HG03442 (cell line): ENCODE measurements around the gene PDE11A.
A peak's percentile ranks its signal among the peaks of the same experiment; 100 is the strongest.

Experiments used
- ATAC-seq: cut with Tn5 transposase; IDR thresholded peaks from one replicate; pipeline ENCODE4 v1.9.1; 2021; ENCODE audit warnings: mild to moderate bottlenecking, moderate library complexity; ENCODE audit not compliant: unreplicated experiment

Gene PDE11A

DNA sequence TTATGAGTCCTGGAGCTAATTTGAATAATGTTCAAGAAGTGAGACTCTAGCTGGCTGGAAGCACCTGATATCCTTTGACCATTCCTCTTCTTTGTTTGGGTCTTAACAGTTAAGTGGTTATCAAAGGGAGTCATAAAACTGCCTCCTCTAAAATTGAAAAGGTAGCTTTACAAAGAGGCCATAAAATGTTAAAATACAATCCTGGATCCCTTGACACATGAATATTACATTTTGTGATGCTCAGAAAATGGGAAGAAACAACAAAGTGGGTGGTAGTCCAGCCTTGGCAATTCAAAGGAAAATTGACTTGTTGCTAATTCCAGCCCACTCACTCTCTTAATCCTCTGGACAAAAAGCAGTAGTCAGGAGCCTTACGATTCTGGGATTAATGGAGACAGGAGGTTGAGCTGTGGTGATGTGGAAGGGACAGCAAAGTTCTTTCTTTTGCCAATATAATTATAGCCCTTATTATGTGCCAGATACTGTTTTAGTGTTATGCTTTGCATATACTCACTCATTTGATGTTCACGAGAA, 339.2 kb downstream of the PDE11A start:
- no peak for ATAC-seq

DNA sequence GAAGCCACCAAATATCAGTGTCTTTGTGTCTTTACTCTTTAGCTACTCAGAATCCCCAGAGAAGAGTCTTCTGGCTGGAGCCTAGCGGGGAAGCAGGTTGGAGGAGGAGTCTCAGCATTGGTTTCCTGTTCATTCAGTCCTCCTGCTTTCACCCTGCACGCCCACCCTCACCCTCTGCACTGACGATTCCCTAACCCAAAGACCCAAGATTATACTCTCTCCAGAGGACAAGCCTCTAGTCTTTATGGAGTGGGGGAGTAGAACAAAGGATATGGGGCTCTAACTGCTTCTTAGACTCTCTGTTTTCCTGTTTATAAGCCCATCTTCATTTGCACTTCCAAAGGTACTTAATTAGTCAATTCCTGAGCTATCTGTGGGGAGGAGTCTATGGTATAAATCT, 341.2 kb downstream of the PDE11A start:
- no peak for ATAC-seq

DNA sequence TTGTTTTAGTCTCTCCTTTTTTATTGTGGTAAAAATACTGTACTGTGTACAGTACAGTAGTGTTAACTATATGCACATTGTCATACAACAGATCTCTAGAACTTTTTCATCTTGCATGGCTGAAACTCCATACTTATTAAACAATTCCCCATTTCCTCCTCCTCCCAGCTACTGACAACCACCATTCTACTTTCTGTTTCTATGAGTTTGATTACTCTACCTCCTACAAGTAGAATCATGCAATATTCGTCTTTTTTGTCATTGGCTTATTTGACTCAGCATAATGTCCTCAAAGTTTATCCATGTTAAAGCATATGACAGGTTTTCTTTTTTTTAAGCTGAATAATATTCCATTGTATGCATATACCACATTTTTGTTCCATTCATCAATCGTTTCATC, 341.8 kb downstream of the PDE11A start:
- ATAC-seq: no peak

DNA sequence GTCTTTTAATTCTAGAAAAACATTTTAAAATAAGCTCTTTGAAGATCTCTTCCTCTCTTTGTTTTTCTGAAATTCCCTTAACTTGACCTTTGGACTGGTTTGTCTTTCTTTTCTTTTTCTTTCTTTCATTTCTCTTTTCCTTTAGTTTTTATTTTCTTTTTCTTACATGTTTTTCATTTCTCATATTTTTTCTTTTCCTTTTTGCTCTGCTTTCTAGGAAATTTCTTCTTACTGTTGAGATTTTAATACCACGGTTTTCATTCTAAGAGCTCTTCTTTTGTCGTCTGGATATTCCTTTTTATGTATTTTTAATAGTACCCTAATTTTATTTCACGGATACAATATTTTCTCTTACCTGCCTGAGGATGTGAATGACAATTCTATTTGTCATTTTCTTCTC, 342.2 kb downstream of the PDE11A start:
- ATAC-seq: no peak

DNA sequence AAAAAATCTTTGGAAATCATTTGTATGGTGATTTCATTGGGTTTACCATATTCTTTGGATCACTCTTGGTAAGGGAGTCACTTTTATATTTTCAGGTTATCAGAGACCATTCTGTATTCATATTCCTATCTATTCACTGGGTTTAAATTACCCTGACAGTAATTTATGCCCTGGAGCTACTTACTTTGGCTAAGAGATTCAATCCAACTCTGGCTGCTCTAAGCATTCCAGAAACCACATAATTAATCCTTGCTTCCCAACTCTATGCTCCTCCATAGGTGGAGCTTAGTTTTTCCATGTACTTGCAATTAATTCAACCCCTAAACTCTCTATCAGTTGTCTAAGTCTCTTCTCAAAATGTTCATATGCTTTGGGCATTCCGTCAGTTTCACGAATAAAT, 343.7 kb downstream of the PDE11A start:
- no peak for ATAC-seq

DNA sequence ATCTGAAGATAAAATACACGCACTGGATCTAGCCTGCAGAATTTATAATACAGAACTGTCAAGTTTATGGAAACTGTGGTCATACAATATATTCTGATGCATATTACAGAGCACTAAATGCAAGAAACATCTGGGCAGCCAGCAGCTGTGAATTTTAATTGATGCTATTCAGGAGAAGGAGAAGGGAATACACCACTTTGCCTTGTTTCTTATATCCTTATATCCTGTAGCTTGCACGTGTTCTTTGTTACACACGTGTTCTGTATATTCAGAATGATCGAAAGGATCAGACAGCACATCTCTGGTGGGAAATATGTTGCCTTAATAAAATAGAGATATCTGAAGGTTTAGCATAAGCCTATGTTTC, 344.2 kb downstream of the PDE11A start:
- no peak for ATAC-seq

DNA sequence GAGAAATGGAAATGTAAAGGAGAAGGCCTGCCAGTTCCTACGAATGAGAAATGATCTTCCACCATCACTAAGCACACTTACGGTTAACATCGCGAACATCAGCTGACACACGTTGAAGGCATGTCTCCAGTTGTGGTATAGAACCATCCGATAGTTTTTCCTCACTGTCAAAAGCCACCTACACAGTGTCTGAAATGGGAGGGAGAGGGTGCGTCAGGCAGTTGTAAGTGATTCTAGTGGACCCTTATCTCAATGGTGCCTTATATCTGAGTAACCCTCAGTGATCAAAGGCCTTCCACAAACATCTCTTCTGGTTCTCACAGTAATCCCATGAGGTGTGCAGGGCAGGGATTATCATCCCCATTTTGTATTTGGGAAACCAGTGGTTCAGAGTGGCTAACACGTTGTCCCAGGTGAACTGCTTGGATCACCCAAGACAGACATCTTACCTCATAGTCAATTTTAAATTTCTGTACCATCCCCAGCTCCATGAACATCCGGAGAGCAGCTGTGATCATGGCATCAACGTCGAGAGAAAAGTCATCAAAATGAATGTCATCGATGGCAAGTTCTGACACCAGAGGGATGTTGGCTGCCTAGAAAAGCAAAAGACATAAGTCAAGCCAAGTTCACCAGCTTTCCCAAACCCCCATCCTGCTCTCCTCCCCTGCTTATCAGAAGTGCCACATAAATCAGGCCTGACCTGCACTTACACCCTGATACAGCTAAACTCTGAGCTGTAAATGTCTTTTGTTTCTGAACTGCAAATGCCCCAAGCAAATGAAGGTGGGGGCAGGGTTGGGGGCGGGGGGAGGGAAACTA, 344.8 kb downstream of the PDE11A start:
- no peak for ATAC-seq

DNA sequence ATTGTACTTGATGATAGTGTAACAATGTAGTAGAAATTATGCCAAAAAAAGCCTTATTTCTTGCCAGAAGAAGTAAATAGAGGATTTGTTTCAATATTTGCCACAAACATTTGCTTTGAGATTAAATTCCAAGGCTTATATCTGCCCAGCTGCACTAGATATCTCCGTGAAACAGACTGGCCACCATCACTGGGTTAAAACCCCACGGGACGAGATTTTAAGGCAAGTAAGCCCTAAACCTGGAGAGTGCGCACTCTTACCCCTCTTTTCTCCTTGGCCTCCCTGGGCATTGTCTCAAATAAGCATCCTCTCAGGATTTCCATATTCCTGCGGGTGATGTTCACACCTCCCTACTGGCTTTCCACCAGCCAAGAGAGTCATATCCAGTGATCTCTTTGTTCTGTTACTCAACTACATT, 345.6 kb downstream of the PDE11A start:
- no peak for ATAC-seq

DNA sequence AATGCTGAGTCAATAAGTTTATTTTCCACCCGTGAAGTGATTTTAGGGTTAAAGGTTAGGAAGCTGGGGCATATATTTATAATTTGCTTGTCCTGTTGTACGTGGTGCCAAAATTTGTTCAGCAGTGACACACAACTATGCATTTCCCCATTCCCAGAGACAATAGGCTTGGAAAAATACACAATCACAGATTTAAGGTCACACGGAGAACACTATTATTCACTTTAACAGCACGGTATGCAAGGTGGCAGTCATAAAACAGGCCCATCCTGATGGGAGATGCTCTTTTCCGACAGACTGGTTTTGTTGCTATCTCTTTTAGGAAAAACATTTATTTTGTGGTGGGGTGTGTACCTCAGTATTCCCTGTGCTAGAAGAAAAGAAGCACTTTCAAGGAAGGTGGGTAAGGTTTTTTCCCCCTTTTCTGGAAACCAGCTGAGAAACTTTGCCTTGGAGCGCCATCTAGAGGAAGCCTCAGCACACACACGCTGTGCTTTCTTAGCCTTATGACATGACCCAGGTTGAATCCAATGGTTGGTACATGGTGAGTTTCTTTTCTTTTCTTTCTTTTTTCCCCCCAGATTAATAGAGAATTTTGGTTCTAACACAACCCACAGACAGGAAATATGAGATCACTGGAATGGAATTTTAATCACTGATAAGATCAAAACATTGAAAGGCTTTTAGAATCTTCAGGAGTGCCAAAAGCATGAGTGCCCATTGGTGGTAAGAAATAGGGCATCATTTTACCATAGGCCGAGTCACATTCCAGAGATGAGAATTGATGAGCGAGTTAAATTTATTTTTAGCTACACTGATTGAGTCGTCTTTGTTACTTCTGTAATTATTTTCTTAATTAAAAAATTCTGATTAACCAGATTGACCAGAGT, 347.9 kb downstream of the PDE11A start:
- peak; percentile 53 for ATAC-seq

DNA sequence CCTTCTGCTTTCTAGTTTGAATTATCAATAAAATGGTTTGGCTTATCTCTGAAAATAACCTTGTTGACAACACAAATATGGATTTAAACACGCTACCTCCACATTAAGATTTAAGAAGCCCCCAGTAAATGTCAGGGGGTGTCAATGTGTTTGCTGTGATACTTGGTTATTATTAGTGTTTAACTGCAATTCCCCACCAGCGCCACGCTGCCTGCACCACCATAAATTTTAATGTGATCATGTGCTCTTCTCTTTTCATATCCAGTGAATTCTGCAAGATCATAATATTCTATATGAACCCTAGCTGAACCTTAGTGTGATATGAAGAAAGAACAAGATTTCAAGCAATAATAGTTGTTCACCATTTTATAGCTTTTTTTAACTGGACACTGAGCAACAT, 349.3 kb downstream of the PDE11A start:
- ATAC-seq: no peak

DNA sequence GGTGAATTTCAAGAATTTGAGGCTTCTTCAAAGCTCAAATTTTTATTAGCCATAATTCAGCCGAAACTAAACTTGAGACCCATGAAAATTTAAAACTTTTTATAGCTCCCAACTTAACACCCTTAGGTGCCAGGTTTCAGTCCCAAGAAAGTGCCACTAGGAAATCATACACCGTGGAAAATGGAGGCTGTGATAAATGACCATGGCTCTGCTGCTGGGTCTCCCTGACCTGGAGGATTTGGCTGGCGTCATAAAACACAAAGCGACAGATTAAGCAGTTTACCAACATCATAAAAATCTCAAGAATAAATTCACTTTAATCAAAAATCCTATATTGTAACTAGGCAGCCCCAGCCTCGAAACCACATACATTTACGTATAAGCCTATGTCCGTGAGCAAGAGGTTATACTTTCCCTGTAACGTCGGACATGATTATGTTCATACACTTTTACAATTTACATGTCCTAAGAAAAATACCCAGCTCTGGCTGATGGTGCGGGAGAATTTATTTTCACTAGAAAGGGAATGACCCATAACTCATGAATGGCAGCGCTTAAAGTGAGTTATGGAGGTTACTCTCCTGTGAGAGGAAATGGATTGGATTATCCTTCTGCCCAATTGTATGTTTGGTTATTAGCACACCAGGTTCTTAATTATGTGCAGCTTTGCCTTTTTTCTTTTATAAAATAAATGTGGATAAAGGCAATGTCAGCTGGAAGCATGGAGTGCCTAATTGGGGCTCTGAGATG, 350.6 kb downstream of the PDE11A start:
- no peak for ATAC-seq

DNA sequence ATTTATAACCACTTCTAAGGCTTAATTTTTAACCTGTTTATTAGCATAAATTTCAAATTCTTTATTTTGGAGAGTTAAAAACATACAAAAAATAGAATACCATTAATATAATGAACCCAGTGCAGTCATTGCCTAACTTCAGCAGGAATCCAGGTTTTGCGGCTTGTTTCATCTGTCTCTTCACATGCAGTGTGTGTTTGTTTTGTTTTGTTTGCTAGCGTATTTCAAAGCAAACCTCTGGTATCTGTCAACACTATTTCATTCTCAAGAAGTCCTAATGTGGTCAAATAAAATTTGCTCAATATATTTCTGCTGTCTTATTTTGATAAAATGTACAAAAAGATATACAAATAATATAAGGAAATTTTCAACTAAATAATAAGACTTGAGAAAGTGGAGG, 351.5 kb downstream of the PDE11A start:
- no peak for ATAC-seq

DNA sequence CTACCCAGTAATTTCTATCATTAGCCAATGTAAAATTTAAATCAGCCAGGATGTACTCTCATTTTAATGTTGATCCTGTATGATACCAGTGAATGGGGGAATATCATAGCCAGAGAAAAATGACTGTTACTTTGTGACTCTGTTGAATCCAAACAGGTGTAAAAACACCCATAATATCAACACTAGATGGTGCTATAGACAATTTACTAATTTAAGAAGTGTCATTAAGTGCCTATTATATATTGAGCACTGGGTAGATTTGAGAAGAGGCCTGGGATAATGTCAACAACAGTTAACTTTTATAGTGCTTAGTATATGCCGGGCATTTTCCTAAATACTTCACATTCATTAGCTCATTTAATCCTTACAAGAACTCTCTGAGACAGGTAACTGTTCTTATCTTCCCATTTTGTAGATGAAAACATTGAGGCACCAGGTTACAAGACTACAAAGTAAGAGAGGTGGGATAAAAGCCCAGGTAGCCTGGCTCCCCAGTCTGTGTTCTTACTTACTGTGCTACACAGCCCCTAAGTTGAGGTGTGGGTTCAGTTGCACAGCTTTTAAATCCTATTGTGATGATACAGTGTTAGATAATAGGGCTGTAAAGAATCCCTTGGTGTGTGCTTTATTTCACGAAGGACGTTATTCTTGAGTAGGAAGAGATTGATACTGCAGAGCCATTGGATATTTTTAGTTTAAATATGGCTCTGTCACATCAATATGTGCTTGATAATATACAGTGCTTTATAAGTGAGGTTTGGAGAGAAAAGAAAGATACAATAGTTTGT, 354.6 kb downstream of the PDE11A start:
- ATAC-seq: no peak

DNA sequence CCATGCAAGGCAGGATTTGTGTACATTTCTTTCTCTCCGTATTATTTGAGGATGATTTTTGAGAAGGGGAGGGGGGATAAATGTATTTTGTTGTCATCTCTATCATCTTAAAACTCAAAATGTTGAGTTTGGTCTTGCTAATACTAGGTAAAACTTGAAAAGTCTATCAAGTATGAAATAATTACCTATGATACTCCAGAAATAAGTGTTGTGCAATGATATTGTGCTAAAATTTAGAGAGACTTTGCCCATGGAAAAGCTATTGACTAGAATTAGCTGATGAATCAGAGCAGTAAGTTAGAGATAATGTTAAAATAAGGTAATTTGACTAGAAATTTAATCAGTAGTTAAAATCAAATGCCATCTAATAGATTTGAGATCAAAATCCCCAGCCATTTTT, 356.1 kb downstream of the PDE11A start:
- ATAC-seq: no peak

DNA sequence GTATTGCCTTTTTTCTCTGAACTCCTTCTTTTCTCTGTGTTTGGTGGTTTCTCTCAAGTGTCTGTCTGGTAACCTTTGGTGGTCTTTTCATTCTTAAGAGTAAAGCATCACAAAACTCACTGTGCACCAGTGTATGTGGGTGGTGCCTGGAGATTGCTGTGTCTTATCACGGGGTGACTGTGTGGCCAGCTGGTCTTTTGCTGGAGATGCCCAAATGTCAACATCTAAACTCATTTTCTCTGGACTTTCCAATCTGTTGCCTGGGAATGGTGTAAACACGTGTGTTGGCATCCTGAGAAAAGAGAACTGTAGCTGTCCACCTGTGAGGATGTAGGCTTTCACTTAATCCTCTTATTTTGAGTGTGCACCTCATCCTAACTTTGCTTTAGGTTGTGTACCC, 356.8 kb downstream of the PDE11A start:
- no peak for ATAC-seq

DNA sequence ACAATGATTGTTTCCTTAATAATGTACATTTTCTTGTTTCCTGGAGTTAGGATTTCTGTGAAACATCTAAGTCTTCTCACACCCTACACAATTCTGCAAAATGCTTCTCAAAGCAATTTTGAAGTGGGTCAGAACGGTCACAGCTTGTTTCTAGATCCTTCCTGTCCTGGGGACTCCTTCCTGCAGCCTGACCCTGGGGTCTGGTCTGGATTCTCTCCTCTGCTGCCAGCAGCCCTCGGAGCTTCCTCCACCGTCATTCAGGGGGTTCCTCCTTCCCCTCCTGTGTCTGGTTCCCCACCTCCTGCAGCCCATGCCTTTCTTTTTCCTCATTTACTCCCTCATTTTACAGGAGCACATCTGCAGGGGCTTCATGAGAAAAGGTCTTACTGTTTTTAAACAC, 357.9 kb downstream of the PDE11A start:
- ATAC-seq: no peak

DNA sequence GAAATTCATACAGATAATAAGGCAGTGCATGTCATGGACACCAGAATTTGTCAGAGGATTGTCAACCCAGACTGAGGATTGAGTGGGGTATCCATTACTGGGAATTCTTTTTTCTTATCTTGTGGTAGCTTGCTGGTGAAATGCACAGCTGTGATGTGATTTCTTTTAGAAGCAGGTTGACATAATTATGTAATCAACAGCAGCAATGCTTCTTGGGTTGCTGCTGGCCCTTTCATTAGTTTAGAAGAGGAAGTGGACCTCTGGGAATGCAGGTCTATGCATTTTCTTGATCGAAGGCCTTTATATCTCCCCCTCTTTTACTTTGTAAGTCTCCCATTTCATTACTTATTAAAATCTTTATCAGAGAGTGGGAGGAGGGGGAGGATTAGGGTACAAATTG, 360.1 kb downstream of the PDE11A start:
- no peak for ATAC-seq

DNA sequence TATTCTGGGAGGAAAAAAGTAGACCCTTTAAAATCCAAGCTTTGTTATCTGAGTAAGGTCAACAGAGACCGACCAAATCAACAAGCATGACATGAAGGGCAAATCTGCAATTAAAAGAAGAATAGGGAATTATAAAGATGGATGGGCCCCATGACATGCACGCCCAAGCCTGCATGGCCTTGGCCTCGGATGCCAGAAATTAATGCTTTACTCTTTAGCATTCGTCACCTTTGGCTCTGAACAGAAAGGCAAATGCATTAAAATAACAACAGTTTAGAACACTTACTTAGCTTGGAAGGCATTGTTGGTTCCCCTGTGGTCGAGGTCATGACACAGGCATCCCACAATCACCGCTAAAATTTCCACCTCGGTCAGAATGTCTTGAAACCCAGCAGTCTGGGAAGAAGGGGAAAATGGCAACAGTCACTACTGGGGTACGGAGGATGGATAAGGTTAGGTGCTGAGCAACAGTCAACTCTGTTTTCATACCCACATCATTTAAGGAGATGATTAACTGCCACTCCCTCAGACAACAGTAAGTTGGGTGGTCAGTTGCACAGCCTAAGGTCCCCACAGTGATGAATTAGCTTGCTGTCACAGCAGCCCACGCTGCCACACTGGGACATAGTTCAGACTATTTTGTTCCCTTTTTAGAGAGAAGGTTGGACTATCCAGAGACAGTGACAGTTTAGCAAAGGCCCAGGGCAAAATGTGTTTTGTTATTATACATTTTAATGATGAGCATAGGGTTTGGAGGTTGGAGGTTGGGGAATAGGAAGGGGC, 360.9 kb downstream of the PDE11A start:
- no peak for ATAC-seq

DNA sequence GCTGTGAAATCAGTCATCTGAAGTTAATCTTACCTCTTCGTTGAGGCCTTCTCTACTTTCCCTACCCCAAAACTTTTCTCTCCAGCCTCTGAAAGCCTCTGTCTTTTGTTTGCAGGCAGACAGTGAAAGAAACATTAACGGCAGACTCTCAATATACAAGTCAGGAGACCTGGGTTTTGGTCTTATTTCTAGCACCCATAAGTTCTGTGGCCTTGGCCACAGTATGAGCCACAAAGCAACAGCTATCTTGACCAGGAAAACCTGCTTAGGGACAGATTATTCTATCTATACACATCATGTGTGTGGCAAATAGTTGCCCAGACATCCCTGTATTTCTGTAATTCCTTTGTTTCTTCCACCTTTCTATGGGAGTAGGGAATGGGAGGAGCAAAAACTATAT, 361.7 kb downstream of the PDE11A start:
- no peak for ATAC-seq

DNA sequence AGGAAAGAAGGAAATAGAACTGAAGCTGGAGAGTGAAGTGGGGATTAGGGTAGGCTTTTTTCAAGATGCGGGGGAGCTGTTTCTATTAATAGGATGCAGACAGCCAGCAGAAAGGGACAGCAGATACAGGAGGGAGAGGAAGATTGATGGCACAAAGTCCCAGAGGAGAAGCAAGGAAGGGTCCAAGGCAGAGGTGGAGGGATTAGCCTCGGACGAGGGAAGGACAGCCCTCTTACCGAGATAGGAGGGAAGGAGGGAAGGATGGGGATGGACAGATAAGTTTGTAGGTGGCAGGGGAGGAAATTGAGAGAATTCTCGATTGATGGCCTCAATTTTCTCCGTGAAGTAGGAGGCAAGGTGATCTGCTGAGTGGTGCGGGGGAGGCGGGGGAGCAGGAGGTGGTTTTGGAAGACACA, 362.6 kb downstream of the PDE11A start:
- no peak for ATAC-seq
